Measurements from ENCODE around the gene ABTB1.

Gene ABTB1

GRCh38 chr3:127645371-127646015 is 27.3 kb upstream of the ABTB1 start:
- TF ChIP-seq RAD21 (IDR thresholded peaks at IDR 0.05; ENCODE audit: low read depth), result no peak
- TF ChIP-seq TCF12 (IDR thresholded peaks at IDR 0.05; ENCODE audit: low read depth), result no peak
- no peak for TF ChIP-seq ZBTB7A (IDR thresholded peaks at IDR 0.05; ENCODE audit: low read depth)
- TF ChIP-seq EP300 (IDR thresholded peaks at IDR 0.05; ENCODE audit: borderline replicate concordance), result no peak
- no peak for TF ChIP-seq FOXM1 (IDR thresholded peaks at IDR 0.05; ENCODE audit: borderline replicate concordance, low read depth)
- no peak for TF ChIP-seq NFIC (IDR thresholded peaks at IDR 0.05)
- TF ChIP-seq USF1 (IDR thresholded peaks at IDR 0.05), result no peak
- no peak for TF ChIP-seq MAX (IDR thresholded peaks at IDR 0.05)
- TF ChIP-seq TEAD4 (IDR thresholded peaks at IDR 0.05), result no peak
- TF ChIP-seq YY1 (IDR thresholded peaks at IDR 0.05; ENCODE audit: low read depth), result no peak
- TF ChIP-seq CEBPB (IDR thresholded peaks at IDR 0.05), result no peak
- no peak for TF ChIP-seq TAF1 (IDR thresholded peaks at IDR 0.05; ENCODE audit: low read depth)

GRCh38 chr3:127646501-127647046 is 26.2 kb upstream of the ABTB1 start:
- TF ChIP-seq EGR1 (IDR thresholded peaks at IDR 0.05) (no peak), RAD21 (IDR thresholded peaks at IDR 0.05; ENCODE audit: low read depth) (no peak)

GRCh38 chr3:127647166-127647844 is 25.4 kb upstream of the ABTB1 start:
- TF ChIP-seq TAF1 (IDR thresholded peaks at IDR 0.05; ENCODE audit: low read depth), result no peak
- TF ChIP-seq NFIC (IDR thresholded peaks at IDR 0.05), result no peak
- no peak for TF ChIP-seq FOXM1 (IDR thresholded peaks at IDR 0.05; ENCODE audit: borderline replicate concordance, low read depth)
- TF ChIP-seq EP300 (IDR thresholded peaks at IDR 0.05; ENCODE audit: borderline replicate concordance), result no peak
- TF ChIP-seq TCF12 (IDR thresholded peaks at IDR 0.05; ENCODE audit: low read depth), result no peak
- no peak for TF ChIP-seq EGR1 (IDR thresholded peaks at IDR 0.05)
- no peak for TF ChIP-seq ZBTB7A (IDR thresholded peaks at IDR 0.05; ENCODE audit: low read depth)
- no peak for TF ChIP-seq USF1 (IDR thresholded peaks at IDR 0.05)
- no peak for TF ChIP-seq TEAD4 (IDR thresholded peaks at IDR 0.05)
- TF ChIP-seq MAX (IDR thresholded peaks at IDR 0.05), result no peak
- no peak for TF ChIP-seq CEBPB (IDR thresholded peaks at IDR 0.05)
- no peak for TF ChIP-seq CREB1 (IDR thresholded peaks at IDR 0.05; ENCODE audit: low read depth)
- no peak for TF ChIP-seq RAD21 (IDR thresholded peaks at IDR 0.05; ENCODE audit: low read depth)
- no peak for TF ChIP-seq YY1 (IDR thresholded peaks at IDR 0.05; ENCODE audit: low read depth)
- TF ChIP-seq REST (IDR thresholded peaks at IDR 0.05; ENCODE audit: low read depth), result no peak

- TF ChIP-seq REST (IDR thresholded peaks at IDR 0.05; ENCODE audit: low read depth) (no peak), YY1 (IDR thresholded peaks at IDR 0.05; ENCODE audit: low read depth) (no peak), TEAD4 (IDR thresholded peaks at IDR 0.05) (no peak), MAX (IDR thresholded peaks at IDR 0.05) (no peak), NFIC (IDR thresholded peaks at IDR 0.05) (no peak), TAF1 (IDR thresholded peaks at IDR 0.05; ENCODE audit: low read depth) (no peak), ZBTB7A (IDR thresholded peaks at IDR 0.05; ENCODE audit: low read depth) (no peak), CEBPB (IDR thresholded peaks at IDR 0.05) (no peak), USF1 (IDR thresholded peaks at IDR 0.05) (no peak)
Observed at GRCh38 chr3:127647845-127648204, 24.9 kb upstream of the ABTB1 start.

GRCh38 chr3:127650236-127650635 is 22.5 kb upstream of the ABTB1 start:
- TF ChIP-seq EGR1 (IDR thresholded peaks at IDR 0.05), result no peak
- TF ChIP-seq EP300 (IDR thresholded peaks at IDR 0.05; ENCODE audit: borderline replicate concordance), result no peak
- no peak for TF ChIP-seq NFIC (IDR thresholded peaks at IDR 0.05)
- no peak for TF ChIP-seq CEBPB (IDR thresholded peaks at IDR 0.05)
- TF ChIP-seq USF1 (IDR thresholded peaks at IDR 0.05), result no peak
- no peak for TF ChIP-seq TCF12 (IDR thresholded peaks at IDR 0.05; ENCODE audit: low read depth)
- TF ChIP-seq CREB1 (IDR thresholded peaks at IDR 0.05; ENCODE audit: low read depth), result no peak
- no peak for TF ChIP-seq MAX (IDR thresholded peaks at IDR 0.05)
- TF ChIP-seq YY1 (IDR thresholded peaks at IDR 0.05; ENCODE audit: low read depth), result no peak
- TF ChIP-seq FOXM1 (IDR thresholded peaks at IDR 0.05; ENCODE audit: borderline replicate concordance, low read depth), result no peak
- TF ChIP-seq REST (IDR thresholded peaks at IDR 0.05; ENCODE audit: low read depth), result no peak
- TF ChIP-seq RAD21 (IDR thresholded peaks at IDR 0.05; ENCODE audit: low read depth), result no peak
